ENCODE measurements around the gene IPCEF1.
"Not testable (repeated sequence)": the region's sequence is repeated elsewhere in the genome, so short reads cannot be mapped to it uniquely, and the experiment has no call there.

Gene IPCEF1

DNA sequence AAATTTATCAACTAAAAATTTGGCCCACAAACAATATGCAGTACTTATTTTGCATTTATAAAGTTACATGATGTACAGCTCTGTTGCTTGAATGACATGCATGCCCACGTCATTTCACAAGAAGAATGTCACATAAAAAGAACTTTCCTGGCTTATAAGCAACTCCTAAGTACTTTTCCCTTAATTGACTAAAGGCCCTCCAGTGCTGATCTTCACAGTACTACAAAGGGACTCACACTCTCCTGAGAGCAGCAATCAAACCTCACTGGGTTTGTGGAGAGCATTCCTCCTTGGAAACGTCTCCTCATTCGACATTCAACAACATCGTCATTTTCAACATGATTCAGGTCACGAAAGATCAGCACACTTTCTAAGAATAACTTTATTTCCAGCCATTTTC lies 111.1 kb downstream of the IPCEF1 start:
- no peak overlapping the region for H3K4me3 ChIP-seq (ENCODE audit: low read depth, low read length)
- TF ChIP-seq, protein P1, sequence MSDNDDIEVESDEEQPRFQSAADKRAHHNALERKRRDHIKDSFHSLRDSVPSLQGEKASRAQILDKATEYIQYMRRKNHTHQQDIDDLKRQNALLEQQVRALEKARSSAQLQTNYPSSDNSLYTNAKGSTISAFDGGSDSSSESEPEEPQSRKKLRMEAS (IDR thresholded peaks at IDR 0.05; ENCODE audit: low read depth, low read length), result no peak
- TF ChIP-seq MYC (IDR thresholded peaks at IDR 0.05; ENCODE audit: low read depth, low read length), result no peak
- TF ChIP-seq, protein P2, sequence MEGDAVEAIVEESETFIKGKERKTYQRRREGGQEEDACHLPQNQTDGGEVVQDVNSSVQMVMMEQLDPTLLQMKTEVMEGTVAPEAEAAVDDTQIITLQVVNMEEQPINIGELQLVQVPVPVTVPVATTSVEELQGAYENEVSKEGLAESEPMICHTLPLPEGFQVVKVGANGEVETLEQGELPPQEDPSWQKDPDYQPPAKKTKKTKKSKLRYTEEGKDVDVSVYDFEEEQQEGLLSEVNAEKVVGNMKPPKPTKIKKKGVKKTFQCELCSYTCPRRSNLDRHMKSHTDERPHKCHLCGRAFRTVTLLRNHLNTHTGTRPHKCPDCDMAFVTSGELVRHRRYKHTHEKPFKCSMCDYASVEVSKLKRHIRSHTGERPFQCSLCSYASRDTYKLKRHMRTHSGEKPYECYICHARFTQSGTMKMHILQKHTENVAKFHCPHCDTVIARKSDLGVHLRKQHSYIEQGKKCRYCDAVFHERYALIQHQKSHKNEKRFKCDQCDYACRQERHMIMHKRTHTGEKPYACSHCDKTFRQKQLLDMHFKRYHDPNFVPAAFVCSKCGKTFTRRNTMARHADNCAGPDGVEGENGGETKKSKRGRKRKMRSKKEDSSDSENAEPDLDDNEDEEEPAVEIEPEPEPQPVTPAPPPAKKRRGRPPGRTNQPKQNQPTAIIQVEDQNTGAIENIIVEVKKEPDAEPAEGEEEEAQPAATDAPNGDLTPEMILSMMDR (IDR thresholded peaks at IDR 0.05; ENCODE audit: low read depth, low read length), result no peak
- TF ChIP-seq POLR2A (IDR thresholded peaks at IDR 0.05; ENCODE audit: extremely low read depth, insufficient read length), result no peak
- DNase-seq (ENCODE audit: low read depth), result no peak

DNA sequence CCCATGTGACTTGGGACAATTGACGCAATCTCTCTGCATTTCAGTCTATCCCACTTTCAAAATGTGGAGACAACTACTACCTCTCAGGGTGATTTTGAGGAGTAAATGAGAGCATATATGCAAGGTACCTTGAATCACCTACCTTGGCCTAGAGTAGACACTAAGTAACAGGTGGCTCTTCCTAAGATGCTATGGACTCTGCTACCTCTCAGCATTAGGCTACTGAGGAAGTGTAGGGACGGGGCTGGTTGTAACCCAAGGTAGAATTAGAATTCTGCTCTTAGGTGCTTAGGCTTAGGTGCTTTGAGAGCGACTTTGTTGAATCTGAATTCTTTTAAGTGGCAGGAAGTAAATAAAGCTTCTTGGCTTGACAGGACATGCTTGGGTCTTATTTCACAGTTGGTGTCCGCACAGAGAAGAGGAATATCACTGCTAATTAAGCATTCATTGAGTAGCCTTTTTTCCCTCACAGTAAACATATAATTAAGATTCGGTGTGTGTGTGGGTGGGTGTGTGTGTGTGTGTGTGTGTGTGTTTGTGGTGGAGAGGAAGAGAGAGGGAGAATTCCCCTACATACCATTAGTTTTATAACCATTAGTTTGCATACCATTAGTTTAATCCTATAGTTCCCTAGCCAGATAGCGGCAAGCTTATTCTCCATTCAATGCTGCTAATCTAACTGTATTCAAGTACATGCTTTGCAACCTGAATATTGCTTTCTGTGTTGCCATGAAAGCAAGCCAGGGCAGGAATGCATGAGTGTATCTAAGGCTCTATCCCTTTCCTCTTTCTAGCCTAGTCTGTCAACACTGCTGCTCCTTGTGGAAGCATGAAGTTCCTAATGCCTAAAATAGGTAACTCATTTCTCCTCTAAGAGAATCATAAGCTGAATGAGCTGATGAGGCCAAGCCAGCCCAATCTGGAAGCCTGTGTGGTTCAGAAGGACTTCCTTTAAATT lies 112.5 kb downstream of the IPCEF1 start:
- no peak overlapping the region for H3K4me3 ChIP-seq (ENCODE audit: low read depth, low read length)
- TF ChIP-seq, protein P2 (IDR thresholded peaks at IDR 0.05; ENCODE audit: low read depth, low read length), result no peak

DNA sequence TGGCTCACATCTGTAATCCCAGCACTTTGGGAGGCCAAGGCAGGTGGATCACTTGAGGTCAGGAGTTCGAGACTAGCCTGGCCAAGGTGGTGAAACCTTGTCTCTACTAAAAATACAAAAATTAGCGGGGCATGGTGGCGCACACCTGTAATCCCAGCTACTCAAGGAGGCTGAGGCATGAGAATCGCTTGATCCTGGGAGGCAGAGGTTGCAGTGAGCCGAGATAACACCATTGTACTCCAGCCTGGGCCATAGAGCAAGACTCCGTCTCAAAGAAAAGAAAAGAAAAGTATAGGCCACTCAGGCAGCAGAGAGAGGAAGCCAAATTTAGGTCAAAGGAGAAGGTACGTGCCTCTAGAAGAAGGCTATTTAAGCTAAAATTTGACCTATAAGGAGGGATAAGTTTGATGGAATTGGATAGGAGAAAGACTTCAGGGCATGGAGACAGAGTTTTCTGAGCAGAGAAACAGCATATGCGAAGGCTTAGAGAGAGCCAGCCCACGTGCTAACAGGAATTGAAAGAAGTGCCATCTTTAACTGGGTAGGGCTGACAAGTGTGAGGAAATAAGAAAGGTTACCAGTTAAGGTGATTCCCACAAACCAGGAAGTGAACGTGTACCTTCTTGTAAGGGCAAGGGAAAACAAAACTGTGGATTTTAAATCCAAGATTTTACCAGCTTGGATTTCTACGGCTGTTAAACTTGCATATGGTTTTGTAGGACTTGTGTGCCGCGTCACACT lies 113.8 kb downstream of the IPCEF1 start:
- TF ChIP-seq POLR2A (IDR thresholded peaks at IDR 0.05; ENCODE audit: extremely low read depth, insufficient read length), result no peak
- TF ChIP-seq, protein P2 (IDR thresholded peaks at IDR 0.05; ENCODE audit: low read depth, low read length), result no peak
- no peak for TF ChIP-seq MYC (IDR thresholded peaks at IDR 0.05; ENCODE audit: low read depth, low read length)
- TF ChIP-seq, protein P1 (IDR thresholded peaks at IDR 0.05; ENCODE audit: low read depth, low read length), result no peak
- H3K4me3 ChIP-seq (ENCODE audit: low read depth, low read length), result no peak overlapping the region
- DNase-seq (ENCODE audit: low read depth), result no peak

More for the DNA sequence above, 112.5 kb downstream of the IPCEF1 start:
- DNase-seq (ENCODE audit: low read depth), result no peak

DNA sequence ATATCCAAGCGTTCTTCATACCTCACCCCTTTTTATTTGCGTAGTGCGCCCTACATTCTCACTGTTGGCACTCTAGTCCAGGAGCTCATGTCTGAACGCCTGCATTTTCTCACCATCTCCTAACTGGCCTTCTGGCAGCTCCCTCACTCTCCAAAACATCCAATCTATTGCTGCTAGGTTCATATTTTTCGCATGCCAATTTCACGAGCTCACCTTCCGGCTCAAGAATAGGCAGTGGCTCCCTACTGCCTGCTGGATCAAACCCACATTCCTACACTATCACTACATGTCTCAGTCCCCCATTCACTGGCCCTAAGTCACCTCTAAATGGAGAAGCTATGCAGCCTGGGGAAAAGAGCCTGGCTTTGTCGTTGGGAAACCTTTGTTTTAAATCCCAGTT lies 115.0 kb downstream of the IPCEF1 start:
- no peak overlapping the region for H3K4me3 ChIP-seq (ENCODE audit: low read depth, low read length)
- TF ChIP-seq MYC (IDR thresholded peaks at IDR 0.05; ENCODE audit: low read depth, low read length) (no peak), POLR2A (IDR thresholded peaks at IDR 0.05; ENCODE audit: extremely low read depth, insufficient read length) (no peak)
- TF ChIP-seq, protein P1 (IDR thresholded peaks at IDR 0.05; ENCODE audit: low read depth, low read length), result no peak
- TF ChIP-seq, protein P2 (IDR thresholded peaks at IDR 0.05; ENCODE audit: low read depth, low read length), result no peak
- DNase-seq (ENCODE audit: low read depth), result no peak

DNA sequence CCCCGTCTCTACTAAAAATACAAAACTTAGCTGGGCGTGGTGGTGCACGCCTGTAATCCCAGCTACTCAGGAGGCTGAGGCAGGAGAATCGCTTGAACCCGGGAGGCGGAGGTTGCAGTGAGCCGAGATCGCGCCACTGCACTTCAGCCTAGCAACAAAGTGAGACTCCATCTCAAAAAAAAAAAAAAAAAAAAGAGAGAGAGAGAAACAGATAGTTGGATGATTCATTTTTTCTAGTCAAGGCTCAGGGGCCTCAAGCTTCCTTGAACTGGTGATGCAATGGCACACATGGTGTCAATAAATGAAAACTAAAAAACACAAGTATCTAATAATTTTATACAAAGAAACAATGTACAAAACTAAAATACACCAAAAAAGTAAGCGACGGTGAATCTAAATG lies 115.5 kb downstream of the IPCEF1 start:
- H3K4me3 ChIP-seq (ENCODE audit: low read depth, low read length), result not testable (repeated sequence)
- DNase-seq (ENCODE audit: low read depth), result peak; percentile 54

DNA sequence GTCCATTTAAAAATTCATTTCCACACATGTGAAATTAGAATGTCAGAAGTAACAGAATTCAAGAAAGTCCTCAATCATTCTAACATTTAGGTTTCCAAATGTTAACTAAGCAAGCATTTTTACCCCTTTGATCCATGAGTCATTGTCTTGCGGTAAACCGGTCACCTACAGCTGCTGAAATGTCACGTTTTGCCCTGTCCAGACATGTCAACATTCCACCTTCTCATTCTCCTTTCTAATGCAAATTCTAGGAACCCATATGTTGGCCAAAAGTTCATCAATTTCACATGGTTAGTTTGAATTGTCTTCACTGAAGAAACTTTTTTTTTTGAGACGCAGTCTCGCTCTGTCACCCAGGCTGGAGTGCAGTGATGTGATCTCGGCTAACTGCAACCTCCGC lies 117.2 kb downstream of the IPCEF1 start:
- no peak for DNase-seq (ENCODE audit: low read depth)
- TF ChIP-seq, protein P1 (IDR thresholded peaks at IDR 0.05; ENCODE audit: low read depth, low read length), result no peak
- TF ChIP-seq POLR2A (IDR thresholded peaks at IDR 0.05; ENCODE audit: extremely low read depth, insufficient read length) (no peak), MYC (IDR thresholded peaks at IDR 0.05; ENCODE audit: low read depth, low read length) (no peak)
- TF ChIP-seq, protein P2 (IDR thresholded peaks at IDR 0.05; ENCODE audit: low read depth, low read length), result no peak
- H3K4me3 ChIP-seq (ENCODE audit: low read depth, low read length), result no peak overlapping the region

Measured in NB4 (cell line).